Lower leg skin (tissue), 4 donors: ENCODE measurements around the gene SFMBT2. TPM values are rescaled to one million over a fixed set of nuclear protein-coding genes. Genes with fewer than 3 reads are reported as not detected.

Source experiments
- DNase-seq, 2 donors: peaks; one replicate each; pipeline ENCODE4 v3.0.0-alpha.2; 2019; ENCODE audit warnings: low spot score in 2 of 2
- H3K4me3 ChIP-seq: fragments of 200-600 bp; sonication (generic); 2 replicates; pipeline ENCODE4 v1.5.1; 2017; ENCODE audit warnings: mild to moderate bottlenecking, low read depth; ENCODE audit not compliant: poor library complexity, severe bottlenecking
- CTCF ChIP-seq, 3 donors: fragments of 450-650 bp; IDR thresholded peaks; one replicate each; pipeline ENCODE4 v1.5.1; 2016; ENCODE audit warnings: antibody characterized with exemption in 3 of 3, mild to moderate bottlenecking in 3 of 3, moderate library complexity in 2 of 3
- POLR2A ChIP-seq, 2 donors: fragments of 450-650 bp; IDR thresholded peaks; one replicate each; pipeline ENCODE4 v1.6.1; 2016 to 2017; ENCODE audit warnings: antibody characterized with exemption in 2 of 2, mild to moderate bottlenecking in 1 of 2, moderate library complexity in 1 of 2
- WGBS, 2 donors: methylation state at CpG; one replicate each; pipeline ENCODE4 v1.1.5; 2018; 5-methylcytosine and 5-hydroxymethylcytosine counted together
- intact Hi-C: fragments of 100-400 bp; cut with DNase I; formaldehyde crosslinking; loops from one replicate; pipeline ENCODE4 v1.15.0; 2023; ENCODE audit warnings: low total_unique reads
- total RNA-seq, 4 donors: library from RNA; depleted of rRNA; stranded (reverse); fragments of >200 nt; gene quantifications; one replicate each; pipeline ENCODE4 v1.1.0, GENCODE V29; 2016

SFMBT2 gene
- total RNA-seq, 4 donors from 2014 or later: 0.42 to 3.3 (median 1.9) TPM

GRCh38 chr10:7438196-7438986, 27.6 kb upstream of the SFMBT2 start:
- H3K4me3 ChIP-seq: no peak overlapping the region
- intact Hi-C loops: no loop called here
- WGBS, 2 donors: 35 to 38% methylated on average over 19 of the region's 19 CpGs
- DNase-seq: no peak
- TF ChIP-seq POLR2A (IDR thresholded peaks at IDR 0.05) (no peak), CTCF (IDR thresholded peaks at IDR 0.05) (no peak)

DNA sequence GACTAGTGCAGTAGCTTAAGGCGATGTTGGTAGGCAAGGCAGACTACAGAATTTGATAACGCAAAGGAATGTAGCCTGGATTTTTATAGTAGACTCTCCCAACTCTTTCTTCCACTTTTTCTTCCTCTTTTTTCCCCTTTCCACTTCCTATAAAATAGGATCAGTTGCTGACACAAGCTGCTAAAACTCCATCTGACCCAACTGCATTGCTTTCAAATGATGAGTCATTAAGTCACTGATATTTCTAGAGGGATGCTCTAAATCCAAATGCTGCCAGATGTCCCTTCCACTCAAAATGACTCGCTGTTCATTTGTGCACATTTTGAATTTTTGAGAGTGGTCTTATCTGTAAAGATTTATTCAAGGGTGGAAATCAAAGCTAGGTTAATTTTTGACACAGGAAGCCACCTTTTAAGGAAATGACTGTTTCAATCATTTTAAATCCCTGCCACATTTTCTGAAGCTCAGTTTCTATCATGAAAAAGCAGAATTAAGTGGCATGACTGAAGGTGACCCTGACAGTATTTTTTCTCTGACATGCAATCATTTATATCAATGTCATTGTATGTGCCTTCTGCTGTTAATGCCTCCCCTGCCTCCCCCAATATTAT, 25.8 kb upstream of the SFMBT2 start:
- WGBS, 2 donors: 77 to 85% methylated on average over 3 of the region's 3 CpGs
- TF ChIP-seq CTCF (IDR thresholded peaks at IDR 0.05) (no peak), POLR2A (IDR thresholded peaks at IDR 0.05) (no peak)
- DNase-seq: no peak
- no peak overlapping the region for H3K4me3 ChIP-seq
- intact Hi-C loops: no loop called here

DNA sequence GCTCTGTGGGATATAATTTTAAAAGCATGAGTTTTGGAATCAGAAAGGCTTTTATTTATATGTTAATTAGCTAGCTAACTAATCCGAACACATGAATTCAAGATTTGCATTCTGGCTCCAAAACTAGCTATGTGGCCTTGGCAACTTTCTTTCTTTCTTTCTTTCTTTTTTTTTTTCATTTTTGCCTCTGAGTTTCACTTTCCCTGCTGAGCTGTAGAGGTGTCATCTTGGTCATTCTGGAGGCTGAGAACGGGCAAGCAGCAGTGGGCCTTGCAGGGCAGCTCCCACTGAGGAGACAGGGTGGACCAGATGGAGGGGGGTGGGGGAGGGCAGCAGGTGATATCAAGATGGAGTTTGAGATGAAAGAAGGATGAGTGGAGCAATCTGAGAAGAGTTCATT, 24.8 kb upstream of the SFMBT2 start:
- 47 to 55% methylated on average over 2 of the region's 2 CpGs for WGBS, 2 donors
- DNase-seq: no peak
- TF ChIP-seq POLR2A (IDR thresholded peaks at IDR 0.05): no peak
- TF ChIP-seq CTCF (IDR thresholded peaks at IDR 0.05): no peak
- no peak overlapping the region for H3K4me3 ChIP-seq
- intact Hi-C loops: no loop called here

GRCh38 chr10:7434378-7434777, 23.5 kb upstream of the SFMBT2 start:
- H3K4me3 ChIP-seq: no peak overlapping the region
- intact Hi-C loops: no loop called here
- no peak for TF ChIP-seq POLR2A (IDR thresholded peaks at IDR 0.05)
- no peak for TF ChIP-seq CTCF (IDR thresholded peaks at IDR 0.05)
- no peak for DNase-seq
- WGBS, 2 donors: 83 to 87% methylated on average over 5 of the region's 5 CpGs

DNA sequence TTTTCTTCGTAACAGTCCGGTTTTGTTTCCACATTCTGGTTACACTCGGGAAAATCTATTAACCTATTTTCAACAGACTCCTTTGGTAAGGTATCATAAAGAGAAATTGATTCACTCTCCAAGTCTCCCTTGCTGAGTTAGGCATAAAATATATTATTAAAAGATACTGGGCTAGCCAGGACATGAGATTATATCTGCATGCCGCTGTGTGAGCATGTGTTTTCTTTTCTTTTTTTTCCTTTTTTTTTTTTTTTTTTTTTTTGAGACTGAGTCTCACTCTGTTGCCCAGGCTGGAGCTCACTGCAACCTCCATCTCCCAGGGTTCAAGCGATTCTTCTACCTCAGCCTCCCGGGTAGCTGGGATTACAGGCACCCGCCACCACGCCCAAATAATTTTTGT, 23.0 kb upstream of the SFMBT2 start:
- 60 to 63% methylated on average over 8 of the region's 8 CpGs for WGBS, 2 donors
- intact Hi-C loops: no loop called here
- no peak overlapping the region for H3K4me3 ChIP-seq
- no peak for DNase-seq
- no peak for TF ChIP-seq POLR2A (IDR thresholded peaks at IDR 0.05)
- no peak for TF ChIP-seq CTCF (IDR thresholded peaks at IDR 0.05)
